ENCODE results near the gene SRM.
"Not testable (repeated sequence)": the region's sequence is repeated elsewhere in the genome, so short reads cannot be mapped to it uniquely, and the experiment has no call there.

The SRM gene

DNA sequence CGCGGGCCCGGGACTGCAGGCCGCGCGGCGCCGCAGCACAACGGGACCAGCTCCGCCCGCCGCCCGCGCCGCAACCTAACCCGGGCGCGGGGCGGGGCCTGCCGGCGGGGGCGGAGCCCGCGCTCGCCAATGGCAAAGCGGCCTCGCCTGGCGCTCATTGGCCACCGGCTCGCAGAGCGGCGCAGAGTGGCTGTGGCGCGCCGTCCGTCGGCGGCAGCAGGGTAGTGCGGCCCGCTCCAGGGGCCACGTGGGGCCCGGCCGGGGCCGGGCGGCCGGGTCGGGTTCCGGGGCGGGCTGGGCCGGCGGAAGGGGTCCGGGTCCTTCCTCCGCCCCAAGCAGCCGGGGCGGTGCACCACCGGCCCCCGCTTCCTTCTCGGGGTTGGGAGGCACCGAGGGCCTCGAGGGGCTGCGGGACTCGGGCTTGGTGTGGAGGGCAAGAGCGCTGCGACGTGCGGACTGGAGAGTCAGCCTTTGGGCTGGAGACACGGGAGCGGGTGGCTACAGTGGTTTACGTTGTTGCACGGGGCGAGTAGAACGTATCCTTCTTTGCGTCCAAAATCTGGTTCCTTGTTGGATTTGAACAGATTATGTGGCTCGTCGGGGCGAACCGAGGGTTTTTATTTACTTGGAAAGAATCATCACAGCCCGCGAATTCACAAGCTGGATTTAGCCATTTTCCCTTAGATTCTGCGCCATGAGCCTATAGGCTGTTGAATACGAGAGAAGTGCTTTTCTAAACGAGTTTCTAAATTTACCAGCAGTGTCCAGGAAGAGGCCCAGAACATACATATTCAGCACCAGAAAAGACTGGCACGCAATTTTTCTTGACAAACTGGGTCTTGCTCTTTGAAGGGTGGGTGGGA, at the start of gene SRM:
Gene SRM, minus strand, starts transcription at position 51 of the 863 bp plus-strand sequence. CDS start 75 bp downstream, outside the sequence.
- peak; percentile 76 for DNase-seq

- no peak for DNase-seq
Observed at GRCh38 chr1:11109047-11109760, 49.4 kb upstream of the SRM start.

- DNase-seq: no peak
Observed at GRCh38 chr1:11107599-11107998, 47.8 kb upstream of the SRM start.

GRCh38 chr1:11105586-11105985, 45.8 kb upstream of the SRM start:
- no peak for DNase-seq

DNA sequence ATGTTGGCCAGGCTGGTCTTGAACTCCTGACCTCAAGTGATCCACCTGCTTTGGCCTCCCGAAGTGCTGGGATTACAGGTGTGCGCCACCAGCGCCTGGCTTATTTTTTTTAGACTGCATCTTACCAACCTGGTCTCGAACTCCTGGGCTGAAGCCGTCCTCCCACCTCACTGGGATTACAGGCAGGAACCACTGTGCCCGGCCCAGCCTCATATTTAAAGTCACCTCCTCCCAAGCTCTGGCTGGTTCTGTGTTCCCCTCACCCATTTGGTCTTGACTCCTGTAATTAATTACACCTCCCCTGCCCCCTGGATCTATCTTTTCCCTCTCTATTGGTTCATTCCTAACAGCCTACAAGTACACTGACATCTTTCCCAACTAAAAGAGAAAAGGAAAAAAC, 41.5 kb upstream of the SRM start:
- DNase-seq: no peak

DNA sequence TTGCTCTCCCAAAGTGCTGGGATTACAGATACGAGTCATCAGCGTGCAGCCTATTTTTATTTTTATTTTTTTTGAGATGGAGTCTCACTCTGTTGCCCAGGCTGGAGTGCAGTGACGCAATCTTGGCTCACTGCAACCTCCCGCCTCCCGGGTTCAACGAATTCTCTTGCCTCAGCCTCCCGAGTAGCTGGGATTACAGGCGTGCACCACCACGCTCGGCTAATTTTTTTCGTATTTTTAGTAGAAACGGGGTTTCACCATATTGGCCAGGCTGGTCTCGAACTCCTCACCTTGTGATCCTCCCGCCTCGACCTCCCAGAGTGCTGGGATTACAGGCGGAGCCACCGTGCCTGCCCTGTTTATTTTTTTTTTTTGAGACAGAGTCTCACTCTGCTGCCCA, 41.0 kb upstream of the SRM start:
- DNase-seq: not testable (repeated sequence)

DNA sequence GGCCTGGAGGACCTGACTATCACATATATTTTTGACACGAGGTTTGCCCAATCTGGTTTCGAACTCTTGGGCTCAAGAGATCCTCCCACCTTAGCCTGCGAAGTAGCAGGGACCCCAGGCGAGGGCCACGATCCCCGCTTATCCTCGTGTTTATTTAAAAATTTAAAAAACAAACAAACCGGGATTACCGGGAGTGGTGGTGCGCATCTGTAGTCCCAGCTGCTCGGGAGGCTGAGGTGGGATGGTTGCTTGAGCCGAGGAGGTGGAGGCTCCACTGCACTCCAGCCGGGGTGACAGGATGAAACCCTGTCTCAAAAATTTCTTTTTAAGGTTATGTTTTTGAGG, 40.3 kb upstream of the SRM start:
- DNase-seq: no peak

DNA sequence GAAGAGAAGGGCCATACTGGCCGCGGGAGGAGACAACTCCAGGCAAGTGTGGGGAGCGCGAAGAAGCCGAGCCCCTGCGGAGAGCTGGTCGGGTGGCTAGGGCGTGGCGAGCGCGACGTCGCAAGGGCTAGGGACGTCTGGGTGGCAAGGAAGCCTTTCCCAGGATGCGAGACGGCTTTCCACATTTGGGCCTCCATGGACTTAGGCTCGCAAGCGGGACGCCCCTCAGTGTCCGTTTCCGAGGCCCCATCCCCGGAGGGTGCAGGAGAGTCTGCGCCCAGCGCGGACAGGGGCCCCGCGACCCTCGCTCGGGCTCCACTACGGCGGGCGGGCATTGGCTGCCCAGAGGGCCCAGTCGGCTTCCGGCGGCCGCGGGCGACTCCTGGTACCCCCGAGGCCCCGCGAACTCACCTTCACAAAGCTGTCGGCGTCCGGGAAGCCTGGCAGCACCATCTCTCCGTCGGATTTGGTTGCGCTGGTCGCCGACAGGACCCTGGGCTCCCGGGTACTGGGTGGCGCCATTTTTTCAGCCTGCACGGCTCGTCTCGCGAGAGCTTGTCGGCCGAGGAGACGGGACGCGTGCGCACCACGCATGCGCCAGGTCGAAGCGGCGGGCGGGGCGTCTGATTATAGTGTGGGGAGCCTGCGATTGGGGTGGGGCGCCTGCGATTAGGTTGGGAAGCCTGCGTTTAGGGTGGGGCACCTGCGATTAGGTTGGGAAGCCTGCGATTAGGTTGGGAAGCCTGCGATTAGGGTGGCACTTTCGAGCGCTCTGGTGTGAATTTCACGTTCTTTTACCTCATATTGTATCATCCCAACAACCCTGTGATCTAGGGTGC, 39.7 kb upstream of the SRM start, which contains the start of gene EXOSC10:
Gene EXOSC10, minus strand, starts transcription at position 560 of the 839 bp plus-strand sequence. Its CDS starts 38 bp downstream, at position 522.
- peak; percentile 78 for DNase-seq

- DNase-seq: no peak
Observed at GRCh38 chr1:11098931-11099309, 39.1 kb upstream of the SRM start.

DNA sequence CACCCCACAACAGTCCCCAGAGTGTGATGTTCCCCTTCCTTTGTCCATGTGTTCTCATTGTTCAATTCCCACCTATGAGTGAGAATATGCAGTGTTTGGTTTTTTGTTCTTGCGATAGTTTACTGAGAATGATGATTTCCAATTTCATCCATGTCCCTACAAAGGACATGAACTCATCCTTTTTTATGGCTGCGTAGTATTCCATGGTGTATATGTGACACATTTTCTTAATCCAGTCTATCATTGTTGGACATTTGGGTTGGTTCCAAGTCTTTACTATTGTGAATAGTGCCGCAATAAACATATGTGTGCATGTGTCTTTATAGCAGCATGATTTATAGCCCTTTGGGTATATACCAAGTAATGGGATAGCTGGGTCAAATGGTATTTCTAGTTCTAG, 24.0 kb upstream of the SRM start:
- not testable (repeated sequence) for DNase-seq

DNA sequence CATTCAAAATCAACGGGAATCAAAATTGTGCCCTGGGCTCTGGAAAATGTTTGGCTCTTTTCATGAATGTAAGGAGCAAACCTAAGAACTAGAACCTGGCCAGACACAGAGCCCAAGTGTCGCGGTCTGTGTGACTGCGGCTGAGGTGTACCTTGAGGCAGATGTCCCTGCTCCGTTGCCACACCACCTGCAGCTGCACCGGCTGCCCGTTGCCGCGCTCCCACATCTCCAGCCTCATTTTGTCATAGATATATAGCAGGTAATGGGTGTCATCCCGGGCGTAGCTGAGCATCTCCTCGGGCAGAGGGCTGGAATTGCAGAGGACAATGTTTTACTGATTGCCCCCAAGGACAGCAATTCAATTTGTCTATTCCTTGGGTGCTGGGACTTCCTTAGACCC, 21.1 kb upstream of the SRM start:
- DNase-seq: no peak

DNA sequence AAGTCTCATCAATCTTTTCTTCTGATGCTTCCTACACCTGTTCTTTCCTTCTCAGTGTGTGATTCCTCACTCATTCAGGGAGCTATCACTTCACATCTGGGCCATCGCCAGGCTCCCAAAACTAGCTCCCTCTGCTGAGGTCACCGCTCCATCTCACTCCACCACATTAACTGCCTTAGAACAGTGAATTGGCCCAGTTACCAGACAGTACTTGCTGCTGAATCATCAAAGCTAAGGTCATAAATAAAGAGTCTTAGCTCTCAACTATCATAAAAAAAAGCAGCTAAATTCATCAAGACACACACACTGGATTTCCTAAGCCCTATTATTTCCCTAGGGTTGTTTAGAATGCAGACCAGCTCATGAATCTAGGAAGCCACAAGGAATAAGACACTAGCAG, 18.8 kb upstream of the SRM start:
- no peak for DNase-seq

DNA sequence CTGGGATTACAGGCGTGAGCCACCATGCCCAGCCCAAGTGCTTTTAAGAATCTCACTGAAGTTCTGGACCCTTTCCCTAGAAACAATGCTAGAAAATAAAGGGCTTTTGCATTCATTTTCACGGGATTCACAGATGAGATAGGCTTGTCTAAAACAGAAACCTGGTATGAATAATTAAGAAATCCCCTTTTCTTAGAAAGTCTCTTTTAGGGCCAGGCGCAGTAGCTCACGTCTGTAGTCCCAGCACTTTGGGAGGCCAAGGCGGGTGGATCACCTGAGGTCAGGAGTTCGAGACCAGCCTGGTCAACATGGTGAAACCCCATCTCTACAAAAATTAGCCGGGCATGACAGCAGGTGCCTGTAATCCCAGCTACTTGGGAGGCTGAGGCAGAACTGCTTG, 13.6 kb upstream of the SRM start:
- DNase-seq: not testable (repeated sequence)

- no peak for DNase-seq
Observed at GRCh38 chr1:11072216-11072917, 12.5 kb upstream of the SRM start.

GRCh38 chr1:11071463-11072215, 11.8 kb upstream of the SRM start:
- DNase-seq: no peak

- DNase-seq: no peak
Observed at GRCh38 chr1:11070876-11071275, 11.1 kb upstream of the SRM start.

- DNase-seq: no peak
Observed at GRCh38 chr1:11068600-11069473, 9.0 kb upstream of the SRM start.

DNA sequence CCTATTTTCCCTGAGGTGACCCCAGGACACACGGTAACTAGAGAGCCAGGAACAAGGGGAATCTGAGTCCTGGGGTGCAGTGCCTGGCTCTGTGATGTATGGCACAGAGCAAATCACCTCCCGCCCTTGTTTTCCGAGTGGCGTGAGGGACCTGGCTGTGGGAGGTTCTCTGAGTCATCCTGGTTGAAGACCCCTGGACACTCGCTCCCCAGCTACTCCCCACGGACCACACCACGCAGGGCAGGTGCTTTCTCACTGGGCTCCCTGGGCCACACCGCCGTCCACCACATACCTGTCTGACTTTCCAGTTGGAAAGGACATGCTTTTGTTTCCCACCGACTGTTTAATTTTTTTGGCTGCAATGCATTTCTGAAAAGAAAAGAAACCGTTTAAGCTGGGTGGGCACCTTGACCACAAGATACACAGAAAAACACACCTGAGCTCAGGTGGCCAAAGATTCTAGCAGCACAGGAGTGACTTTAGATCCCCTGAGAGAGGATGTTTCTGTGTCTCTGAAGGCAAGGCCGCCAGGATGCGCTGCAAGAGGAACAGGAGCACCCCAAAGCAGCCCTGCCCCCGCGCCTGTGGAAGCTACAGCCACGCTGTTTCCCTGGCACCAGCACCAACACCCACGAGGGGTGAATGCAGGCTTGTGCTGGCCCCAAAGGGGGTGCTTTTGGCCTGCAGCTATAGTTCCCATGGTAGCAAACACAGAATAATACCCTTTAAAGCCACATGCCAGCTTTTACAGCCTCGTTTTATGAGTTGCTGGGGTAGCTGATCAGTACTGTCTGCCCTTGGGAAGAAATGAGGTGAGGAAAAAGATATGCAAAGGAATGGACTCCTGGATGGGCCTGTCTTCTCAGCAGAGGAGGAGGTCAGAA, 8.1 kb upstream of the SRM start:
- DNase-seq: no peak

- DNase-seq: no peak
Observed at GRCh38 chr1:11065796-11066195, 6.0 kb upstream of the SRM start.

- no peak for DNase-seq
Observed at GRCh38 chr1:11064942-11065341, 5.1 kb upstream of the SRM start.
